Endothelial cell of umbilical vein (primary cell): Measurements from ENCODE around the gene GPR176. TPM values are rescaled to one million over a fixed set of nuclear protein-coding genes. Genes with fewer than 3 reads are reported as not detected.
A peak's percentile ranks its signal among the peaks of the same experiment; 100 is the strongest.

Source experiments
- Bru-seq: library from RNA; stranded (reverse); fragments of 400-500 nt; gene quantifications from one replicate; lab custom pipeline; 2021; lab: Mats Ljungman, UMichigan
- BruChase-seq, 2 experiments: library from RNA; stranded (reverse); fragments of 400-500 nt; gene quantifications; one replicate each; lab custom pipeline; 2021; lab: Mats Ljungman, UMichigan
- BruUV-seq: library from RNA; stranded (reverse); fragments of 400-500 nt; replicated peaks from 2 replicates; lab custom pipeline; 2021; lab: Mats Ljungman, UMichigan
- CTCF ChIA-PET: fragments of 300-600, 350-600 bp; sonication (Branson Sonifier 250); formaldehyde crosslinking; loops from one replicate; lab custom pipeline; 2021; ENCODE audit warnings: antibody characterized with exemption, inconsistent platforms; lab: Charles Lee
- POLR2A ChIA-PET: fragments of 300-600, 350-600 bp; sonication (Branson Sonifier 250); formaldehyde crosslinking; loops from one replicate; lab custom pipeline; 2021; ENCODE audit warnings: antibody characterized with exemption, inconsistent platforms; lab: Charles Lee
- DNase-seq: peaks from one replicate; pipeline ENCODE4 v3.0.0-alpha.2; 2011; ENCODE audit warnings: low read depth, low spot score
- FAIRE-seq: peaks from 2 replicates; lab custom pipeline; 2011; peaks lifted over from hg19 to GRCh38; lab: Jason Lieb, UNC
- H2AFZ ChIP-seq: 2 replicates; pipeline ENCODE4 v1.6.0; 2012; ENCODE audit warnings: low read depth, low read length, control low read depth, inconsistent platforms
- H3K27ac ChIP-seq: 2 replicates; pipeline ENCODE4 v1.5.1; 2011; ENCODE audit warnings: low read depth, mild to moderate bottlenecking, control low read depth, low read length, moderate library complexity; ENCODE audit not compliant: insufficient read depth
- H3K27me3 ChIP-seq, 2 experiments: 2 replicates each; pipeline versions ENCODE4 v1.6.0 to v1.6.1; 2011; ENCODE audit warnings: low read length in 2 of 2, mixed read lengths in 1 of 2; ENCODE audit not compliant: control insufficient read depth in 2 of 2, insufficient read depth in 2 of 2
- H3K36me3 ChIP-seq, 2 experiments: 2 replicates in 1 of 2; 3 replicates in 1 of 2; pipeline ENCODE4 v1.5.1; 2011; ENCODE audit warnings: low read length in 2 of 2, mild to moderate bottlenecking in 1 of 2, moderate library complexity in 1 of 2; ENCODE audit not compliant: control insufficient read depth in 2 of 2, insufficient read depth in 2 of 2; ENCODE audit errors: extremely low read depth in 1 of 2
- H3K4me1 ChIP-seq: 3 replicates; pipeline ENCODE4 v1.5.1; 2011; ENCODE audit warnings: mild to moderate bottlenecking, low read length; ENCODE audit not compliant: control insufficient read depth, insufficient read depth; ENCODE audit errors: extremely low read depth
- H3K4me2 ChIP-seq: 2 replicates; pipeline ENCODE4 v1.6.1; 2011; ENCODE audit warnings: low read length, control low read depth, mixed read lengths; ENCODE audit not compliant: insufficient read depth
- H3K4me3 ChIP-seq, 3 experiments: fragments of 200-600 bp in 1 of 3; sonication (generic), shearing (Covaris generic) in 1 of 3; replicated peaks in 1 of 3; 2 replicates each; pipeline ENCODE4 v1.5.1; 2011 to 2016; ENCODE audit warnings: control low read depth in 3 of 3, low read length in 3 of 3, mild to moderate bottlenecking in 2 of 3, inconsistent platforms in 1 of 3, low read depth in 1 of 3, moderate library complexity in 1 of 3; ENCODE audit not compliant: insufficient read depth in 1 of 3
- H3K79me2 ChIP-seq: 2 replicates; pipeline ENCODE4 v1.6.0; 2012; ENCODE audit warnings: low read length, inconsistent platforms; ENCODE audit not compliant: control insufficient read depth, insufficient read depth
- H3K9ac ChIP-seq: replicated peaks from 2 replicates; pipeline ENCODE3; 2011; ENCODE audit warnings: low read length, control low read depth; ENCODE audit not compliant: insufficient read depth; ENCODE audit errors: extremely low read depth
- H3K9me1 ChIP-seq: replicated peaks from 3 replicates; pipeline ENCODE4 v1.6.0; 2011; ENCODE audit warnings: mild to moderate bottlenecking, low read length; ENCODE audit not compliant: control insufficient read depth, insufficient read depth; ENCODE audit errors: extremely low read depth
- H3K9me3 ChIP-seq: replicated peaks from 2 replicates; pipeline ENCODE4 v1.5.1; 2012; ENCODE audit warnings: low read length, inconsistent platforms; ENCODE audit not compliant: control insufficient read depth, insufficient read depth
- H4K20me1 ChIP-seq: replicated peaks from 2 replicates; pipeline ENCODE3; 2011; ENCODE audit warnings: mild to moderate bottlenecking, low read length; ENCODE audit not compliant: control insufficient read depth, insufficient read depth; ENCODE audit errors: extremely low read depth
- CTCF ChIP-seq, 2 donors: IDR thresholded peaks; 1 replicate in 1 of 2; 2 replicates in 1 of 2; pipeline ENCODE4 v1.5.1; 2011; ENCODE audit warnings: low read length in 2 of 2, mild to moderate bottlenecking in 2 of 2, moderate library complexity in 2 of 2, control low read depth in 1 of 2, inconsistent platforms in 1 of 2, low read depth in 1 of 2; ENCODE audit not compliant: insufficient read depth in 1 of 2; ENCODE audit errors: extremely low read depth in 1 of 2
- EZH2 ChIP-seq: IDR thresholded peaks from 2 replicates; pipeline ENCODE4 v1.6.1; 2012; ENCODE audit warnings: borderline replicate concordance, low read depth, mild to moderate bottlenecking, moderate library complexity, low read length, inconsistent platforms; ENCODE audit not compliant: severe bottlenecking
- FOS ChIP-seq: IDR thresholded peaks from 2 replicates; pipeline ENCODE4 v1.6.1; 2011; ENCODE audit warnings: mild to moderate bottlenecking, low read length, moderate library complexity, borderline replicate concordance; ENCODE audit not compliant: insufficient read depth
- GATA2 ChIP-seq: IDR thresholded peaks from 2 replicates; pipeline ENCODE4 v1.7.0; 2011; ENCODE audit warnings: low read depth, mild to moderate bottlenecking, moderate library complexity, mixed read lengths, low read length; ENCODE audit not compliant: insufficient read length, insufficient read depth
- JUN ChIP-seq: IDR thresholded peaks from 2 replicates; pipeline ENCODE4 v1.6.1; 2011; ENCODE audit warnings: borderline replicate concordance, low read depth; ENCODE audit not compliant: insufficient read length, insufficient read depth
- MAX ChIP-seq: IDR thresholded peaks from 2 replicates; pipeline ENCODE4 v1.6.1; 2011; ENCODE audit not compliant: insufficient read depth, insufficient read length
- MYC ChIP-seq: IDR thresholded peaks from one replicate; pipeline ENCODE4 v1.6.1; 2011; ENCODE audit warnings: mild to moderate bottlenecking, low read depth, low read length
- POLR2A ChIP-seq: IDR thresholded peaks from 2 replicates; pipeline ENCODE4 v1.6.1; 2012; ENCODE audit warnings: low read depth, mild to moderate bottlenecking, control low read depth, low read length
- POLR2AphosphoS5 ChIP-seq: IDR thresholded peaks from 2 replicates; pipeline ENCODE4 v1.6.1; 2012; ENCODE audit warnings: low read depth, mild to moderate bottlenecking, control low read depth, low read length, moderate library complexity; ENCODE audit not compliant: insufficient read depth
- dilution Hi-C: fragments of 300-500 bp; cut with MboI; formaldehyde crosslinking; loops from one replicate; pipeline ENCODE4 v1.15.0; 2019; ENCODE audit warnings: low sequenced_read_pairs; ENCODE audit not compliant: extremely low pct_ligation_motif_present
- intact Hi-C: fragments of 100-400 bp; cut with micrococcal nuclease; formaldehyde crosslinking; loops from one replicate; pipeline ENCODE4 v1.10.0; 2022
- long read RNA-seq: library from polyadenylated mRNA; stranded (forward); transcript quantifications from one replicate; pipeline ENCODE4 v2.0.0, GENCODE V29; 2021
- polyA minus RNA-seq, 3 experiments: library from RNA; depleted of rRNA, polyadenylated mRNA; stranded (reverse); fragments of >200 nt; gene quantifications; 1 replicate in 1 of 3; 2 replicates in 2 of 3; pipeline ENCODE4 v1.2.3, GENCODE V29; 2011
- polyA plus RNA-seq, 4 experiments: library from polyadenylated mRNA; depleted of rRNA in 3 of 4; stranded (reverse) in 3 of 4; unstranded in 1 of 4; fragments of >200 nt; gene quantifications; 2 replicates each; pipeline versions ENCODE4 v1.2.1 to v1.2.3, GENCODE V29; 2011 to 2012; ENCODE audit warnings: missing spikeins in 1 of 4
- total RNA-seq: library from RNA; stranded (reverse); gene quantifications from 2 replicates; pipeline ENCODE4 v1.2.3, GENCODE V29; 2021

The GPR176 gene
- total RNA-seq (35.3 and 39.8 TPM in 2 replicates), polyA plus RNA-seq (68.7 and 85.3 TPM in 2 replicates), polyA minus RNA-seq (225 and 237 TPM in 2 replicates), Bru-seq, nascent RNA (percentile 82 among the genes with signal in this experiment), BruChase-seq, experiment 1, labeled RNA remaining after a 6-hour chase (percentile 76 among the genes with signal in this experiment), BruChase-seq, experiment 2, labeled RNA remaining after a 2-hour chase (percentile 73 among the genes with signal in this experiment)
- polyA plus RNA-seq (2011; cell fraction: cytosol; rRNA removed): 33.2 and 34.2 TPM in 2 replicates
- polyA plus RNA-seq (2011; cell fraction: nucleus; rRNA removed): 24.9 and 36.3 TPM in 2 replicates
- polyA plus RNA-seq (2012): 21.5 and 30.0 TPM in 2 replicates
- polyA minus RNA-seq (2011; cell fraction: cytosol; rRNA and poly(A)+ RNA removed): 6.9 TPM
- polyA minus RNA-seq (2011; cell fraction: nucleus; rRNA and poly(A)+ RNA removed): 34.5 and 45.4 TPM in 2 replicates
- long read RNA-seq, transcript GPR176-205 (3 exons, 2,816 nt): major isoform, 55 of 78 reads
- long read RNA-seq, partial matches to known transcripts: 0 of 78 reads
- long read RNA-seq, other reads (novel, unspliced or antisense): 22 of 78 reads

- ChIA-PET POLR2A (interaction anchor here (1.0 to 4.2 kb wide), 3 partner anchors 15 to 56 kb away, joined by 3 to 21 read pairs (median 6); partner anchors contain the start of gene EIF2AK4), CTCF (interaction anchor here (1.3 to 4.1 kb wide), 8 partner anchors 12 to 116 kb away, joined by 3 to 31 read pairs (median 4); partner anchors contain the start of gene EIF2AK4)
- Histone ChIP-seq H2AFZ (peak within 1 kb of the TSS; percentile 95), H4K20me1 (no peaks in the 10 kb centered on the region), H3K27me3 (no peaks in the 10 kb centered on the region), H3K9ac (peak within 1 kb of the TSS; percentile 95), H3K27ac (peak within 1 kb of the TSS; percentile 82), H3K4me3 (peak within 1 kb of the TSS; percentile 77 to 93 (median 79)), H3K4me1 (peaks cover 16% of the 10 kb centered on the region), H3K4me2 (peak within 1 kb of the TSS; percentile 99), H3K9me3 (no peaks in the 10 kb centered on the region), H3K9me1 (no peaks in the 10 kb centered on the region), H3K79me2 (peaks cover 32% of the 10 kb centered on the region), H3K36me3 (no peaks in the 10 kb centered on the region)
- DNase-seq: peak; percentile 89
- dilution Hi-C loops (no loop called here), intact Hi-C loops (loop anchor here (1.0 to 10.0 kb wide), 3 partner anchors 14 to 295 kb away; partner anchors contain the start of gene EIF2AK4)
- no TSS peak for BruUV-seq
- FAIRE-seq: peak; percentile 76
- TF ChIP-seq JUN (no peak), POLR2AphosphoS5 (peak; percentile 59), MAX (peak; percentile 47), MYC (peak; percentile 44), FOS (no peak), GATA2 (no peak), CTCF (IDR thresholded peaks at IDR 0.05; ENCODE audit: extremely low read depth in 1 of 2, insufficient read depth in 1 of 2, low read depth in 1 of 2, low read length in 2 of 2) (peak in 1 of 2 donors; percentile 18), POLR2A (peak; percentile 55), EZH2 (no peak)
These were observed at the start of gene GPR176 for GRCh38 chr15:39919748-39920509. GPR176 (minus strand) TSS chr15:39920266; CDS start chr15:39920026, 240 bp downstream.
